ENCODE data around the gene VTCN1. TPM values are rescaled to one million over a fixed set of nuclear protein-coding genes. Genes with fewer than 3 reads are reported as not detected.

The VTCN1 gene
- total RNA-seq, 1 donor from 2014 or later: 2.7 TPM

DNA sequence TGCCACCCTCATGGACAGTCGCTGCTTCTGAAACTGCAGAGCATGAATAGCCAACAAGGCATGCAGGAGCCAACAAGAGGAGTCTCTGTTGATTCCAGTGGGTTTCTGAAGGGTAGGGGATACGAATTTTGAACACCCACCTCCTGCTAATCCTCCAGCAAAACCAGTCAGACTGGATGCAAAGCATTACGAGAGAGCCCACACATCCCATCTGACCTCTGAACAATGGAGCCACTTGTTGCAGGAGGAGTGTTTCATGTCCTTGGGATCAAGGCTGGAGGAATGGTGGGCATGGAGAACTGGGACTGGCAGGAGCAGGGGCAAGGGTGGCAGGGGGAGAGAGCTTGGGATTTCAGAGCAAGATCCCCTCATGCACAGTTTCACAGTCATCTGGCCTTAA is 1.6 kb downstream of the VTCN1 start:
- DNase-seq (ENCODE audit: low spot score): no peak

DNA sequence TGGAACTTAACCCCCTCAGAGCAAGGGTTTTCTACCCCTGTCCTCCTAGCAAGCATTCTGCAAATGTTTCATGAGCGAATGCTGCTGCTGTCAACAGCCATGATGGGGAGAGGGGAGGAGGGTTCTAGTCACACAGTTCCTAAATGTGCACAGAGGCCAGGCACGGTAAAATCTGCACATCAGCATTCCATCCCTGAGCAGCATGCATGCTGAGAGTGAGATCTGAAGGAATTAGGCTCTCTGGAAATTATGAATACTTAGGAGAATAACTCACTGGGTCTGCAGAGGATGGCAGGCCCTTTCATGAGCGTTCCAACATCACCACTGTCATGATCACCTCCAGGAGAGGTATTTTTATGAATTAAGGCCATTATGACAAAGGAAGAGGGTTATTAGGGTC is 2.1 kb downstream of the VTCN1 start:
- DNase-seq (ENCODE audit: low spot score): no peak

DNA sequence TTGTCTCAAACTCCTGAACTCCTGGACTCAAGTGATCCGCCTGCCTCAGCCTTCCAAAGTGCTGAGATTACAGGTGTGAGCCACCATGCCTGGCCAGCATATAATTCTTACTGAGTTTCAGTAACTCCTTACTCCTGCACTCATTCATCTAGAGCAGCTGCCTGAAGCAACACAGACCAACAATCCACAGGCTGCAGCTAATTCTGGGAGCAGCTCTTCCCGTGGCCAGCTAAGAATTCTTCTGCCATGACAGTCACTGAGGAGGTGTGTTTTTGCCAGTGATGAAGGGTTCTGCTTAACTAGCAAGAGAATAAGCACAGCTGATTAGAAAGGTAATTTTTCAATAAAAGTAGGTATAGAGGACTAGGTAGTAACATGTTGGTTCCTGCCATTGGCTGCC is 5.4 kb downstream of the VTCN1 start:
- DNase-seq (ENCODE audit: low spot score): no peak

DNA sequence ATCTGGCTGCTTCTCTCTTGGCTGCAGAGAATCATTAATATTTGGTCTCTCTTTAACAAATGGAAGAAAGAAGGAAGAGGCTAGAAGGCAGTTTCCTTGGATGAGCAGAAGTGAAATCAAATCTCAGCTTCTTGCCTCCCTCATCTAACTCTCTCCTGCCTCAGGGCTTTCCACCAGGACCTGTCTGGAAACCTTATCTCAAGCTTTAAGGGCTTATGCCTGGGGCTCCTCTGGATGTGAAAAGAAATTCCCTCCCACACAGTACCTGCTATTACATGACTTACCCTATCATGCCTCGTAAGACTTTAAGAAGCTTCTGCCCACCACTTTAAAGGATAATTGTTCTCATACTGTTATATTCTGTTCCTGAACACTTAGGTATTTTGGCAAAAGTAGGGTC is 8.9 kb downstream of the VTCN1 start:
- DNase-seq (ENCODE audit: low spot score): no peak

DNA sequence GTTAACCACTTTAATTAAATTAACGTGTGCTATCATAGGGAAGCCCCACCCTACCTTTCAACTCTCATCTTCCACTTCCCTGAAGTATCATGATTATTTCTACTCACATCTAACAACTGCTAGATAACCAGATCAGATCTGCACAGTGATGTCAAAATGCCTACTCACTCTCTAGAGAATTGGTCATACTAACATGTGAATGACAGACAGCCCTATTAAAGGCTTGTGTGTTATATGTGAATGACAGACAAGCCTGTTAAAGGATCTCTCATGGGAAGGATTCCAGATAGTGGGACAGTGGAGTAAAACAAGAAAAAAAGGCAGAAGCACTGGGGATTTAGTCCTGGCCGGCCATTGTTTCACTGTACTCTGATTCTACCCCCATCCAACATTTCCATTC is 12.6 kb downstream of the VTCN1 start:
- DNase-seq (ENCODE audit: low spot score): no peak

DNA sequence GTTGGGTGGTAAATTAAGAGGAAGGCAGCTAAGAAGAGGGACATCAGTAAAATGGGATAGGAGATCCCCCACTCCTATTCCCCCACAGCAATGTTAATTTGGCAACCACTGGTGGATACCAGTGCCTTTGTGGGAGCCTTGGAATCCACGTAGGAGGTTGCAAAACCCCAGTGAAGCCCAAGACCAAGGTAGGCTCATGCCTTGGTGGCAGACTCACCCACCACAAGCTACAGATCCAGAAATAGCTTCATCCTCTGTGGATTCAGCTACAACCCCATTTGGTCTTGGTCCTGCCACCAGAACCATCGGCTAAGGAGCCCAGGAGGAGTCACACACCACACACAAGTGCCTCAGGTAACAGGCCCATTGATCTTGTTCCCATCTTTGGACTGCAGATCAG is 21.0 kb downstream of the VTCN1 start:
- no peak for DNase-seq (ENCODE audit: low spot score)

DNA sequence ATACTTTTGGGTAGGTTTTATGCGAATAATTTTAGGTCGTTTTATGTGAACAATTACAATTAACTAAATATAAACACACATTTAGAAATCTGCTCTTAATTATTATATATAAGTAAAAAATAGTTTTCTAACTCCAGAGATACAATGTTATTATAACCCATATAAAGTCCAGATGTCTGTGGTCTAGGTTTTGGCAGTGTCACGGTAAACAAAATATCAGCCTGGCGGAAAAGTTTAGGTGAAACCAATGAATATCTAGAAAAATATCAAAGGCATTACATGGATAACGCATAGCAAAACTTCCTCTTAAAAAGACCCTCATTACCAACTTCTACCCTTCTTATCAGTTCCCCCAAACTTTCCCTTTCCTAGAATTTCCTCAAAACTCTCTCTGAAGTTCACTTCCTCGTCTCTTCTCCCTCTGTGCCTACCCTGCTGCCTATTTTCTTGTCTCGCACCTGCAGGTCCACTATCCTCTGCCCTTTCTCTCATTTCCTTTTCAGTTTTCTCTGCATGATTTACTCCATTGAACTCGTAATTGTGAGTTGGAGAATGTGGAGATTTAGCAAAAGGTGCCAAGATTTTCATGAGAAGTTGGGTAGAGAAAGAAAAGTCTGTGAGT is 21.8 kb downstream of the VTCN1 start:
- DNase-seq (ENCODE audit: low spot score): no peak

DNA sequence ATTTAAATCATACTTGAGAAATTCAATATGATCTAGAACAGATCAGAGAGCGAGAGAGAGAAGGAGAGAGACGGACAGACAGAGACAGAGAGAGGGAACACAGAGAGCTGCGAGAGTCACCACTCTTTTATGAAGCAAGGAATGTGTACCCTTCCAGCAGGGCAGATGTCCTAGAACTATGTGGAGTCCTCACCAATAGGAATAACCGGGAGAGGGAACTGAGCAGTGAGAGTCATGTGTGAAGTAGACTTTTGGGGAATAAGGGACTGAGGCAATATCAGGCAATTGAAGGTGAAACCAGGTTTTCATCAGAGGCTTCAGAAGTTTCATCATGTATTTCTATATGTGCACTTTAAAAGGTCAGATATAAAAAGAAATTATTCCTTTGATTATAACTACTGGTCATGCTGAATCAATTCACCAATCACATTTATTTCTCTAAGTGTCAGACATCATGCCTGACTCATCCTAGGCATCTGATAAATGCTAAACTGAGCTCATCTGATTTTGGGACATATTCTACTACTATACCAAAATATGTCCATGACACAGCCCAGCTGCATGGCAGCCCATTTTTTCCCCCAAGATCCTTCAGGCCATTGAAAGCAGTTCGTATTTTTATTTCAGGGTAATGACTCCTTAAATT is 22.4 kb downstream of the VTCN1 start:
- DNase-seq (ENCODE audit: low spot score): no peak

DNA sequence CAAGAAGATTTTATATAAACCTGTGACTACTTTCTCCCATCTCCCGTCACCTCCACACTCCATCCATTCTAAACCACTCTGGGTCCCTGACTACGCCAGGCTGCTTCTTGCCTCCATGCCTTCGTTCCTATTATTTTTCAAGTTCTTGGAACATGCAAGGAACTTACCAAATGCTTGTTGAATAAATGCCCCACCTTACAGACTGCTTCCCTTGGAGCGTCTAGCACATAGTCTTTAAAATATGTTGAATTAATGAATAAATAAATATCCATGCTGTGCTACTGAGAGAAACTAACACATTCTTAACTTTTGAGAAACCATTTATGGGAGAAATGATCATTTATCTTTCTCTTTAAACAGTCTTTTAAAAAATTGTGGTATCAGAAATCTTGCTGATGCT is 27.6 kb downstream of the VTCN1 start:
- DNase-seq (ENCODE audit: low spot score): no peak

DNA sequence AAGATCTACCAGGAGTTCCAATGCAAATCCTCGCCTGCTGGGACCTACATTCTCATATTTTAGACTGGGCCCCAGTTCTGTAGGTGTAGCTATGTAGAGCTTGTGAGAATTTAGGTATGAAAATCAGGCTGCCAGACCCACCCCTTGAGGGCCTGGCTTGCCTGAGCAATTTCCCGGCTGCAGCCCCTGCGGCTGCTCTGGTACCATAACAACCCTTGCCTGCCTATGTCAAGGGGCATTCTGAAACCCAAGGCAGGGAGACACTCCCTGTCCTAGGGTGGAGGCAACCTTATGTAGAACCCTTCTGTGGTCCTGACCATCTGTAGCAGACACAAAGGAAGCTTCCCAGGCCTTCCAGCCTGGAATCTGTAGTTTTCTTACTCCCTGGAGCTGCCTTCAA is 28.4 kb downstream of the VTCN1 start:
- no peak for DNase-seq (ENCODE audit: low spot score)

DNA sequence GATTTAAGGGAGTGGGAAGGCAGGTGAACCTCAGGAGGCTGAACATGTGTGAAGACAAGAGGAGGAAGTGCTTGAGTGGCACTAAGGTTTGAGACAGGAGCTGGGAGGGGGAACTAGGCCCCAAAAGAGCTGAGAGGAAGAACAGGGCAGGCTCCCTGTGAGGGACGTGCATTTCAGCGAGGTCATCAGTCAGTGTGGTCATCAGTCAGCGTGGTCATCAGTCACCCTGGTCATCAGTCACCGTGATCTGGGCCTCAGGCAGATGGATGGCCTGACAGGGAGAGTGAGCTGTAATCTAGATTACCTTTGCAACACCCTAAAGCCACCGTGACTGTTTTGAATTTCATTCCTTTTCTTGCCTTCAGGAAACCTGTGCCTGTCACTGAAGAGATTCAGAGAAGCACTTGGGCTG is 29.1 kb downstream of the VTCN1 start:
- no peak for DNase-seq (ENCODE audit: low spot score)

DNA sequence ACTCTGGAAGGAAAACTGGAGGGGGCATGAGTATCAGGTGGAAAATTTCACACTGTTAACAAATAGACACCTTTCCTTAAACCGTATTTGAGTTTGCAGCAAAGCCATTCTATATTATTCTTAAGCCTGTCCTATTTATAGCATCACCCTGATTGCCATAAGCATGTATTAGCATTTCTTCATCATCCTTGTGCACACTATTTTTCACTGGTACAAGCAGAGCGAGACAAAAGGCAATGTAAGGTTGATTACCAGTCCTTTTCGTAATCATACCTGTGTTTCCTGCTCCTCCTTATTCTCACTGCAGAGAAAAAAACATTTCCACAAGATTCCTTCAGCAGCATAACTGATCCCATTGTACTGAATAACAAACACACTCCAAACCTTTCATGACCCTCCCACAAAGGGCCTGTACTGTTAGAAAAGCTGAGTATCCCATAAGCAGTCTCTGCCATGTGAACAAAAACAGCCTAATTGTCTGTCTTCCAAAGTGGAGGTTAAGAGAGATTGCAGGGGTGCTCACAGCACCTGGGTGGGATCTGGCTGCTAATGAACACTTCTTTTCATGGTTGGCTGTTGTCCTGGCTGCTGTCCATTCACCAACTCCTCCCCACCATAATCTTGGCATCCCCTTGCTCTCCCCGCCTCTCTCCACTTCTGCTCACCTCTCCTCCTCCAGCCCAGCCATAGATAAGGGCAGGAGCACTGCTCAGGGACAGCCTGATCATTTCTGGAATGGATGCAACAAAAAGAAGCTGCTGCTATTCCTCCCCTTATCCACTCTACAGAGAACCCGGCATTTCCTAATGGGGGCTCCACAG is 30.4 kb downstream of the VTCN1 start:
- DNase-seq (ENCODE audit: low spot score): no peak

DNA sequence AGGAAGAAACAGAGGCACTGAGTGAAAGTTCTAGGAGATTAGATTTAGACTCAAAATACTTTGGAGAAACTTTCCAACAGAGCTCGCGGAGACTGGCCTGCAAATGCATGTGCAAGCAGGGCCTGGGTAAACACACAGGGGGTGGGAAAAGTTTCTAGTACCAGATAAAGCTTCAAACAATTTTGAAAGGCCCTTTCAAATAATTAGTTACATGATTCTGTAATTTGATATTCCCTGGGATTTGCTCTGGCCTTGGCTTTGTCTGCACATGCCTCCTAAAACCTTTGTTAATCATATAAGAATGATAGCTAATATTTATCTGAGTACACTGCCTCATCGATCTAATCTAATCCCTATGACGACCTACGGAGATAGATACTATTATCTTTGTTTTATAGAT is 31.3 kb downstream of the VTCN1 start:
- no peak for DNase-seq (ENCODE audit: low spot score)

DNA sequence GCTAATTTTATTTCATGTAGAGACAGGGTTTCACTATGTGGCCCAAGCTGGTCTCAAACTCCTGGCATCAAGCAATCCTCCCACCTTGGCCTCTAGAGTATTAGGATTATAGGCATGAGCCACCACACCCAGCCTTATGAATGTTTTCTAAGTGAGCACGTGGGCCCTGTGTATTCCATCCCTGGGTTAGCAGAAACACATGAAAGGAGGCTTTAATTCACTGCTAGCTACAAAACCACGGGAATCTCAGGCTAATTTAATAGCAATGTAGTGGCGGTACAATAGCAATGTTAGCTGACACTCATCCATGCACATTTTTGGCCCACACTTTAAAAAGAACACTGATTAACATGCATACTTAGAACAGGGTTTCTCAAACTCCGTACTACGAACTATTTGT is 32.0 kb downstream of the VTCN1 start:
- no peak for DNase-seq (ENCODE audit: low spot score)

DNA sequence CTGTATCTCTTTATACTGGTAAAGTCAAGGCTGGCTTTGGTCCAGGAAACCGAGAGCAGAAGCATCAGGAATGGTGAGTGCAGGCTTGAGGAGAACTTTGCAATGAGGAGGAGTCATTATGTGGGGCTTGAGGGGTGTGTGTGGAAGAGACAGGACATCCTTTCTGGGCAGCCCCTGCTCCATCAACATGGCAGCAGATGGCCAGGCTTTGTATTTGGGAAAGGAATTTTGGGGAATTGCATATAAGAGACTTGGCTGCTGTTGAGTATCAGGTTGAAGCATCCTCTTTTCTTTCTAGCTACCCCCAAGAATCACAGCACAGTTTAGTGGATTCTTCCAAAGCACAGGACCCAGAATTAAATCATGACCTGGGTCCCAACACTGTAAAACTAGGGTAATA is 33.4 kb downstream of the VTCN1 start:
- no peak for DNase-seq (ENCODE audit: low spot score)

DNA sequence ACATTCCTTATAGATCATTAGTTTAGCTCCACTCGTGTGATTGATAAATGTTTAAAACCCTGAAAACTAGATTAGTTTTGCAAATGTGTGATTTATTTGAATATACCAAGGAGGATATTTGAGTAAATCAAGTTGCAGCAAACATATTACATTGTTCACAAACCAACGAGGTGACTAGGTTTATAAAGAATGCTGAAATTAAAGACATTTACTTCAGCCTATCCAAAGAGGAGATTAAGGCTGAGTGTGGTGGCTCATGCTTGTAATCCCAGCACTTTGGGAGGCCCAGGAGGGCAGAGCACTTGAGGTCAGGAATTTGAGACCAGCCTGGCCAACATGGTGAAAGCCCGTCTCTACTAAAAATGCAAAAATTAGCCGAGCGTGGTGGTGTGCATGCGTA is 34.1 kb downstream of the VTCN1 start:
- no peak for DNase-seq (ENCODE audit: low spot score)

DNA sequence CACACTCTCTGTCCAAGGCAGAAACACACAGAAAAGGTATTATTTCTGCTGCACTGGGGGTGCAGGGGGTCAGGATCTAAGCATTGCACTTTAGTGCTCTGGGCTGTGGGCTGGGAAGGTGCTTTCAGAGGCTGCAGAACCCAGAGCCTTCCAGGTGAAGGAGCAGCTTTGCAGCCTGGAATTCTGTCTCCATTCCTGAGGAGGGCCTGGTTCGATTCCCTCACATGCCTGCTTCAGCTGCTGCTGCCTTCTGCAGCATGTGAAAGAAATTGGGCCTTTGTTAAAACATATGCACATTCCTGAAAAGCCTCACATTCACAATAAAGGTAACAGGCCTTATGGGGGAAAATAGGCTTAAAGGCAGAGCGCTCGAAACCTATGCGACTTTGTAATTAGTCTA is 35.9 kb downstream of the VTCN1 start:
- DNase-seq (ENCODE audit: low spot score): no peak

DNA sequence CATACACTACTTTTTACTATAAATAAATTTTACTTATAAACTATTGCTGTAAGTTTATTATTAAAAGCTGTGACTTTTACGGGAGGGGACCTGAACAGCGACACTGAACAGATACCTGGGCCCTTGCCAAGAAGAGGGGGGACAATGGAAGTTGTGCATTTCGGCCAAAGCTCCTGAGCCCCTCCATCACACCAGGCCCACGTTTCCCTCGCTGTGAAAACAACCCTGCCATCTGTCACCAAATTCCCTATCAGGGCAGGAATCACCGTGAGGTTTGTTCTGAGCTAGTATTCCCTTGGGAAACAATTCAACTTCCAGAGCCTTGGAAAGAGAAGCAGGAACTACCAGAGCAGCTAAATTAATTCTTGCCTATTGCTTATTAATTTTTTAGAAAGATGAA is 37.0 kb downstream of the VTCN1 start:
- DNase-seq (ENCODE audit: low spot score): no peak

DNA sequence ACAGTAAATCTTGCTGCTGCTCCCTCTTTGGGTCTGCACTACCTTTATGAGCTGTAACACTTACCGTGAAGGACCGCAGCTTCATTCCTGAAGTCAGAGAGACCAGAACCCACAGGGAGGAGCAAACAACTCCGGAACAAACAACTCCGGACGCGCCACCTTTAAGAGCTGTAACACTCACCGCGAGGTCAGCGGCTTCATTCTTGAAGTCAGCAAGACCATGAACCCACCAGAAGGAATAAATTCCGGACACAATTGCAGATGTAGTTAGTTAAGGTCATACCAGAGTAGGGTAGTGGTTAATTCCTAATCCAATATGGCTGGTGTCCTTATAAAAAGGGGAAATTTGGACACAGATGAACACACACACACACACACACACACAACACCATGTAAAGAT is 37.7 kb downstream of the VTCN1 start:
- no peak for DNase-seq (ENCODE audit: low spot score)

DNA sequence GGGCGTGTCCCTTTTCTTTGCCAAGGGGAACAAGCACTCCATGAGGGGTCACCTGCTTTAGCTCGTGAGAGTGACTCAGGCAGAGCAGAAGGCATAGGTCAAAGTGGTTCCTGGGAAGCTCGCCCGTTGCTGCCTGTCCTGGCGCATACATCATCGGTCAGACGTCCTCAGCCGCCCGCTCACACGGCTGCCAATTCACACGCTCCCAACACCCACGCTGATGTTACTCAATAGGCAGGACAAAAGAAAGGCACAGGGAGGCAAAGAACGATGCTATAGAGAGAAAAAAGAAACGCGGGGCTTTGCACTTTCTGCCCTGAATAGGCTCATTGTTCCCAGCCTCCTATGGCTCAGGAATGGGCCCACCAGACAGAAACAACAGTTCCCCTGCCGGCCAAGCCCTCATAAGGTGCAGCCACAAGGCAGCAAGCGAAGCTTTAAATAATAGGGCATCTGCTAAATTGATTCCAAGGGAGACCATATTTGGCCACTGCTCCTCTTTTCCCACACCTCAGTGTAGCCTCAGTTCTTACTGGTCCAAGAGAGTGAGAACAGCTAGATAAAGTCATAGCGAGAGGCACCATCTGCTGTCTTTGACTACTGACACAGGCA is 38.7 kb downstream of the VTCN1 start:
- peak; percentile 90 for DNase-seq (ENCODE audit: low spot score)

DNA sequence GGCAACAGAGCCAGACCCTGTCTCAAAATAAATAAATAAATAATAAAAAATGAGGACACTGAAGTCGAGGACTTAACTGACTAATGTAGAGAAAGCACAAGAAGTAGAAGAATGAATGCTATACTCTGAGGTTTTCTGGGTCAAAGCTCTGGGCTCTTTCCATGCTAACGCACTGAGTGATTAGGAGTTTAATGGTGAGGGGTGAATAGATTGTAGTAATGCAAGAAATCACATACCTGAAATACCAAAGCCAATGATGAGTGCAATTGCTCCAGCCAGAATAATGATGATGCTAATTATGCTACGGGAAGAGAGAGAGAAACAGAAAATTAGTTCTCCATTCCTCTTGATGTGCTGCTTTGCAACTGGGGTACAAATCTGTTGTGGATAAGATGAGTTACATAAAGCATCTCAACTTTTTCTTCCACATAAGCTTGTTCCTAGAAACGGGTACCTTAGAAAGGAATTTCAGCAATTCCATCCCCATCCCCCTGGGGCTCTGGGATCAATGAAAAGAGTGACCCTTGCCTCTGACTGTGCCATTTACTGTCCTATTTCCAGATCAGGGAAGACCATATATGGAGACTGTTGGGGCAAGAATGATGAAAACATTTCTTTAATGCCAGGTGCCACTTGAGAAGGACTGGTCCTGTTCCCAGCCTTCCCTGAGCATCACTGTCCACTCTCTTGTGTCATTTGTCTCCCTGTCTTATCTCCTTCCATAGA is 40.7 kb downstream of the VTCN1 start:
- no peak for DNase-seq (ENCODE audit: low spot score)

DNA sequence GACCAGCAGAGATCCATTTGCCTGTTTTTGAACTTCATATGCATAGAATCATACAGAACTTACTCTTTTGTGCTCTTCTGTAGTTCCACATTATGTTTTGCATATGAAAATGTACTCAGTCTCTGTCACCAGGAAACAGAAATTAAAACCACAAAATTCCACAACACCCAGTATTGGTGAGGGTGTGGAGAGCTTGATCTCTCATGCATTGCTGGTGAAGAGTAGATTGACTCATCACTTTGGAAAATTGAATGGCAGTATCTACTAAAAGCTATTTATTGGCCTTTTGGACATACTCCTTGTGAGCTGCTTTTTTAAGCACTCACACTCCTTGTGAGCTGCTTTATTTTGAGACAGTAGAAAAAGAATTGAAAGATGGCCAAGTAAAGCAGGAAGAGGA is 43.3 kb downstream of the VTCN1 start:
- DNase-seq (ENCODE audit: low spot score): no peak

Measured in mucosa of gallbladder (tissue), 1 donor.